Measurements from ENCODE around the gene UGT1A5.

Gene UGT1A5

GRCh38 chr2:233807966-233808935 lies 95.5 kb downstream of the UGT1A5 start:
- DNase-seq (ENCODE audit: low read depth in 2 of 2): no peak

GRCh38 chr2:233810385-233810784 lies 97.7 kb downstream of the UGT1A5 start:
- no peak for DNase-seq (ENCODE audit: low read depth in 2 of 2)

- no peak for DNase-seq (ENCODE audit: low read depth in 2 of 2)
Observed at GRCh38 chr2:233811087-233811486, 98.4 kb downstream of the UGT1A5 start.

- DNase-seq (ENCODE audit: low read depth in 2 of 2): no peak
Observed at GRCh38 chr2:233811732-233812131, 99.0 kb downstream of the UGT1A5 start.

GRCh38 chr2:233813236-233814055 lies 100.7 kb downstream of the UGT1A5 start:
- no peak for DNase-seq (ENCODE audit: low read depth in 2 of 2)

GRCh38 chr2:233814056-233814835 lies 101.5 kb downstream of the UGT1A5 start:
- DNase-seq (ENCODE audit: low read depth in 2 of 2): no peak

- DNase-seq (ENCODE audit: low read depth in 2 of 2): no peak
Observed at GRCh38 chr2:233815861-233816260, 103.2 kb downstream of the UGT1A5 start.

GRCh38 chr2:233816334-233816733 lies 103.6 kb downstream of the UGT1A5 start:
- DNase-seq (ENCODE audit: low read depth in 2 of 2): no peak

- DNase-seq (ENCODE audit: low read depth in 2 of 2): no peak
Observed at GRCh38 chr2:233816771-233817170, 104.1 kb downstream of the UGT1A5 start.

GRCh38 chr2:233817361-233817911 lies 104.7 kb downstream of the UGT1A5 start:
- DNase-seq (ENCODE audit: low read depth in 2 of 2): no peak

GRCh38 chr2:233817995-233818638 lies 105.4 kb downstream of the UGT1A5 start:
- DNase-seq (ENCODE audit: low read depth in 2 of 2): no peak

- DNase-seq (ENCODE audit: low read depth in 2 of 2): no peak
Observed at GRCh38 chr2:233818639-233819621, 106.2 kb downstream of the UGT1A5 start.

- DNase-seq (ENCODE audit: low read depth in 2 of 2): no peak
Observed at GRCh38 chr2:233819884-233820773, 107.4 kb downstream of the UGT1A5 start.

- DNase-seq (ENCODE audit: low read depth in 2 of 2): no peak
Observed at GRCh38 chr2:233820774-233821105, 108.0 kb downstream of the UGT1A5 start.

GRCh38 chr2:233821196-233821595 lies 108.5 kb downstream of the UGT1A5 start:
- no peak for DNase-seq (ENCODE audit: low read depth in 2 of 2)

GRCh38 chr2:233821709-233822100 lies 109.0 kb downstream of the UGT1A5 start:
- DNase-seq (ENCODE audit: low read depth in 2 of 2): no peak

- no peak for DNase-seq (ENCODE audit: low read depth in 2 of 2)
Observed at GRCh38 chr2:233822101-233822771, 109.5 kb downstream of the UGT1A5 start.

Data from fibroblast of skin of left biceps (primary cell).